Measurements from ENCODE around the gene GNG12. TPM values are rescaled to one million over a fixed set of nuclear protein-coding genes. Genes with fewer than 3 reads are reported as not detected.

The GNG12 gene
- total RNA-seq, 2 donors from 2014 or later: 49.4 to 61.5 TPM

DNA sequence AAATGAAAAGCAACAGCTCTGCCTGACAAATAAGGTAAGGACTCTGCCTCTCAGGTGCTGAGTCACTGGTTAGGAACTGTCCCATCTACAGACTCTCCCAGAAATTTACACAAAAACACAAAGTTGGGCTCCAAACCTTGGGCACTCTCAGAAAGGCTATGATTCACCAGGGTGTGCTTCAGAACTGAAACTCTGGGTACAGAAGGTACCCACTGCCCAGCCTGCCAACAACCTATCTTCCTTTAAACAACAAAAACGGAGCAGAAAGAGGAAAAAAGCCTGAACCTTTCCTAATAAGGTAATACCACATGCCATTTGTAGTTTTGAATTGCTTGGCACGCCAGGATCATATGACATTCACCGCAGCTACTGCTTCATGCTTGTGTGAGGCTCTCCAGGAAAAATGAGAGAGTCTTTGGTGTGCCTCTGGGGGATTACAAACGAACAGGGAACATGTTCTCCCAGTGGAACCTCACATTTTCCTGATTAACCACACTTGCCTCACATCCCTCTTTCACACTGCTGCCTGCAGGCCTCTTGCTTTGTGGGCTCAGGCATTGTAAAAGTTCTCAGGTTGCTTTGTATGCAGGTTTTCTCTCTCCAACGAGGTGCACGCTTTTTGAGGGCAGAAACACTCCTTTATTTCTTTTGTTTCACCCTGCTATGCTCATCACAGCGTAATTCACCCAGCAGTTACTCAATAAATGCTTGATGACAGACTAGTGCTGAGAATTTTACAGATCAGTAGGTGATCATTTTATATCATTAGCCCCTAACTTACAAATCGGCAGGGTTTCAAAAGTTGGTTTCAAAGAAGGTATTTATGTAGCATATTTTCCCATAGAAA lies 83.2 kb downstream of the GNG12 start:
- 20% methylated on average over 8 of the region's 8 CpGs for WGBS
- Histone ChIP-seq H3K27me3 (replicated peaks; ENCODE audit: insufficient read depth) (no peaks in the 10 kb centered on the region), H3K27ac (peak overlapping the region; percentile 67 to 78), H3K9me3 (no peaks in the 10 kb centered on the region), H3K4me3 (no peak overlapping the region), H3K4me1 (replicated peaks) (no peaks in the 10 kb centered on the region), H3K36me3 (no peaks in the 10 kb centered on the region)
- peak; percentile 58 for DNase-seq (ENCODE audit: low spot score)
- intact Hi-C loops (cut with DNase I): loop anchor here (5.0 to 10.0 kb wide), 3 partner anchors 43 to 315 kb away; partner anchors contain the start of genes GADD45A and SERBP1
- TF ChIP-seq, protein P1, sequence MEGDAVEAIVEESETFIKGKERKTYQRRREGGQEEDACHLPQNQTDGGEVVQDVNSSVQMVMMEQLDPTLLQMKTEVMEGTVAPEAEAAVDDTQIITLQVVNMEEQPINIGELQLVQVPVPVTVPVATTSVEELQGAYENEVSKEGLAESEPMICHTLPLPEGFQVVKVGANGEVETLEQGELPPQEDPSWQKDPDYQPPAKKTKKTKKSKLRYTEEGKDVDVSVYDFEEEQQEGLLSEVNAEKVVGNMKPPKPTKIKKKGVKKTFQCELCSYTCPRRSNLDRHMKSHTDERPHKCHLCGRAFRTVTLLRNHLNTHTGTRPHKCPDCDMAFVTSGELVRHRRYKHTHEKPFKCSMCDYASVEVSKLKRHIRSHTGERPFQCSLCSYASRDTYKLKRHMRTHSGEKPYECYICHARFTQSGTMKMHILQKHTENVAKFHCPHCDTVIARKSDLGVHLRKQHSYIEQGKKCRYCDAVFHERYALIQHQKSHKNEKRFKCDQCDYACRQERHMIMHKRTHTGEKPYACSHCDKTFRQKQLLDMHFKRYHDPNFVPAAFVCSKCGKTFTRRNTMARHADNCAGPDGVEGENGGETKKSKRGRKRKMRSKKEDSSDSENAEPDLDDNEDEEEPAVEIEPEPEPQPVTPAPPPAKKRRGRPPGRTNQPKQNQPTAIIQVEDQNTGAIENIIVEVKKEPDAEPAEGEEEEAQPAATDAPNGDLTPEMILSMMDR (IDR thresholded peaks at IDR 0.05): no peak
- TF ChIP-seq POLR2AphosphoS5 (IDR thresholded peaks at IDR 0.05): peak; percentile 60

DNA sequence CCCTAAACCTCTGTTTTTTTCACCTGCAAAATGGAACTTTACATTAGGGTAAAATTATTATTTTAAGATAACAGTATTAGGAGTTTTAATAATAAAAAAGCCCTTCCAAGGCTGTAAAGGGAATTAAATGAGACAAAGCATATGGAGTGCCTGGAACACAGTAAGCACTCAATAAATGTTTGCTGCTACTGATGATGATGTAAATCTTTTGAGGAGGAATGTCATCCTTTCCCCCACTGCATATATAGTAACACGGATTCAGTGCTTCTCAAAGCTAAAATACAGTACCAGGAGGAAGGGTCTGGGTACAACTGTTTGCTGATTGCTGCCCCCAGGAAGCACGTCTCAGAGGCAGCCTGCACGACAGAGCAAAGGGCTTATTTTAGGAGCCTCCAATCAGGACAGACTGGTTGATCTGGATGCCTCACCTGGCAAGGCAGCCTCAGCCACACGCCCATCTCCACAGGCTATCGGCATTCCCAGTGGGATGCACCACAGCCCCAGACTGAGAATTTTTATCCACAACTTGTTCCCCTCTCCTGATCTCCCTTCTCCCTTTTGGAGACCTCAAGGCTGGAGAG lies 83.9 kb downstream of the GNG12 start:
- TF ChIP-seq, protein P1 (IDR thresholded peaks at IDR 0.05): no peak
- no peak for TF ChIP-seq POLR2AphosphoS5 (IDR thresholded peaks at IDR 0.05)
- no peak for TF ChIP-seq POLR2A (IDR thresholded peaks at IDR 0.05)
- H3K27me3 ChIP-seq (replicated peaks; ENCODE audit: insufficient read depth): no peaks in the 10 kb centered on the region
- intact Hi-C loops (cut with DNase I): loop anchor here (5.0 kb wide), 1 partner anchor 42 kb away; no protein-coding TSS in a partner anchor
- H3K36me3 ChIP-seq: no peaks in the 10 kb centered on the region
- WGBS: 35% methylated on average over 5 of the region's 5 CpGs
- DNase-seq (ENCODE audit: low spot score): peak; percentile 56
- peak overlapping the region; percentile 67 to 78 for H3K27ac ChIP-seq
- no peak overlapping the region for H3K4me3 ChIP-seq
- no peaks in the 10 kb centered on the region for H3K9me3 ChIP-seq
- H3K4me1 ChIP-seq (replicated peaks): no peaks in the 10 kb centered on the region

DNA sequence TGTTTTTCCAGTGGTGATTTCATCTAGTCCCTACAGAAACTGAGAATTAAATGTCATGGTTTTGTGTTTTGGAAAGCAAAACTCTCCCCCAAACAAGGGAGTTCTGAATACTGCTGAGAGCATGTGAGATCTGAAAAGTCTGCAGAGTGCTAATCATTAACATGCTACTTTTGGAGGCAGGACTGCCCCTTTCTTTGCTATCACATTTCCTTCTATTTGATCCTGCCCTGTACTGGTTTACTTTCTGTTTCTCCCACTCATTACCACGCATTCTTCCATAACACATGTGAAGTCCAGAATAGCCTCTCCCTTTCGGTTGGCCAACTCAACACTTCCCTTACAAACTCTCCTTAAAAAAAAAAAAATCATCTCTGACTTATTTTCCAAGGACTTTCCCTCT lies 84.6 kb downstream of the GNG12 start:
- WGBS: 2% methylated on average over 2 of the region's 2 CpGs
- no peaks in the 10 kb centered on the region for H3K4me1 ChIP-seq (replicated peaks)
- TF ChIP-seq POLR2A (IDR thresholded peaks at IDR 0.05) (no peak), POLR2AphosphoS5 (IDR thresholded peaks at IDR 0.05) (peak; percentile 49)
- TF ChIP-seq, protein P1 (IDR thresholded peaks at IDR 0.05): no peak
- H3K27me3 ChIP-seq (replicated peaks; ENCODE audit: insufficient read depth): no peaks in the 10 kb centered on the region
- H3K36me3 ChIP-seq: no peaks in the 10 kb centered on the region
- H3K4me3 ChIP-seq: no peak overlapping the region
- intact Hi-C loops (cut with DNase I): loop anchor here (5.0 kb wide), 1 partner anchor 41 kb away; no protein-coding TSS in a partner anchor
- DNase-seq (ENCODE audit: low spot score): no peak
- no peaks in the 10 kb centered on the region for H3K9me3 ChIP-seq
- H3K27ac ChIP-seq: peak overlapping the region; percentile 67 to 78

DNA sequence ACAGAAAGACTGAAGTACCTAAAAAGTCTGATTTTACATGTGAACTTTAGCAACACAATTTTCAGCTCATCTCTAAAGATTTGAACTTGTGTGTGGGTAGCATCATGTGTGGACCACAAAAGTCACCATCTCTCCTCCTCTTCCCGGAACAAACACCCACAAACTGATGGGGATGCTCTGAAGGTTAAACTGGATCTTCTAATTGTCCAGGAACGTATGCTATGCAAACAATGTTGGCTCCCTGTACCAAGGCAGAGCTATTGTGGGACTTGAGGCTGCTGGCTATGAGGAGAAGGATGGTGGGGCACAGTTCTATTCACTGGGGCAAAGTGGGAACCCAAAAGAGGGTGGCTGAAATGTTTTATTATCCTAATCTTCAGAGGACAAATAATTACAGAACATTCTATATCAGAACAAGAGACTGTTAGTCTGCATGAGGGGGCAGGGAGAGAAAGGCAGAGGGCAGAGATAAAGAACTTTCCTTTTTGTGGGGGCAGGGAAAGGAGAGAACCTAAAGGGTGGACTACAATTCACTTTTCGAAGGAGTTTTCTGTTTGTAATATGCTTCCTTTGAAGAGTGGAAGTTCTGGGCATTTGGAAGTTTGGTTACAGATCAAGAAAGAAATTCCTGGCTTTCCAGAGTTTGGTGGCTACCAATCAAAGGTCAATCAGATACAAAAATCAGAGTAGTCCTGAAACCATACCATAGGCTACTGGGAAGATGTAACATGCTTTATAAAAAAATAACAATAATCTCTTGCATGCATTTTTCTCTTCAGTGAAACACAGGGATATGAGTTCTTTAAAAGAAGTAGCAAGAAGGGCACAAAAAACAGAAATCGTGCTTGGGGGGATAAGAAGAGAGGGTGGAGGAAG lies 85.4 kb downstream of the GNG12 start:
- 33% methylated on average over 4 of the region's 4 CpGs for WGBS
- Histone ChIP-seq H3K27ac (peak overlapping the region; percentile 67 to 78), H3K9me3 (no peaks in the 10 kb centered on the region), H3K4me3 (no peak overlapping the region), H3K27me3 (replicated peaks; ENCODE audit: insufficient read depth) (no peaks in the 10 kb centered on the region), H3K36me3 (no peaks in the 10 kb centered on the region), H3K4me1 (replicated peaks) (no peaks in the 10 kb centered on the region)
- TF ChIP-seq POLR2AphosphoS5 (IDR thresholded peaks at IDR 0.05) (no peak), POLR2A (IDR thresholded peaks at IDR 0.05) (no peak)
- TF ChIP-seq, protein P1 (IDR thresholded peaks at IDR 0.05): no peak
- intact Hi-C loops (cut with DNase I): loop anchor here (5.0 kb wide), 1 partner anchor 41 kb away; no protein-coding TSS in a partner anchor
- DNase-seq (ENCODE audit: low spot score): no peak

All from prostate gland (tissue), 2 donors.